HCT116 (cell line): ENCODE results near the gene FAM110A. TPM values are rescaled to one million over a fixed set of nuclear protein-coding genes. Genes with fewer than 3 reads are reported as not detected.

Source experiments
- ATAC-seq: fragments of 200-7000 bp; cut with Tn5 transposase; 2 replicates; pipeline ENCODE4 v1.9.1; 2020; ENCODE audit warnings: mild to moderate bottlenecking, moderate library complexity
- BruUV-seq: library from RNA; stranded (reverse); fragments of 400-500 nt; replicated peaks from 2 replicates; lab custom pipeline; 2021; lab: Mats Ljungman, UMichigan
- CTCF ChIA-PET: fragments of 300-600 bp; sonication (Branson Sonifier 250); formaldehyde crosslinking; loops from one replicate; lab custom pipeline; 2021; ENCODE audit warnings: antibody characterized with exemption; lab: Charles Lee
- POLR2A ChIA-PET: fragments of 300-600, 350-600 bp; sonication (Branson Sonifier 250); formaldehyde crosslinking; loops from one replicate; lab custom pipeline; 2021; ENCODE audit warnings: antibody characterized with exemption; lab: Charles Lee
- RAD21 ChIA-PET, 2 experiments: fragments of 300-600 bp; sonication (Branson Sonifier 250); formaldehyde crosslinking; loops; one replicate each; lab custom pipeline; 2023; ENCODE audit warnings: low total read pairs in 2 of 2; ENCODE audit not compliant: uncharacterized antibody in 2 of 2, unreplicated experiment in 2 of 2, low non-redundant PET in 1 of 2; lab: Charles Lee
- DNase-seq: peaks from one replicate; pipeline ENCODE4 v3.0.0-alpha.2; 2010; ENCODE audit warnings: low read depth, low spot score
- H2AFZ ChIP-seq: fragments of 200-600 bp; shearing (Covaris generic), sonication (generic); 2 replicates; pipeline ENCODE4 v1.6.1; 2017; ENCODE audit warnings: low read depth, mixed run types, mixed read lengths, antibody characterized with exemption, low read length; ENCODE audit not compliant: poor library complexity, severe bottlenecking
- H3K27ac ChIP-seq: 2 replicates; pipeline ENCODE4 v1.5.1; 2012; ENCODE audit warnings: low read depth, low read length
- H3K27me3 ChIP-seq: fragments of 200-600 bp; sonication (generic); 2 replicates; pipeline ENCODE4 v1.6.1; 2016; ENCODE audit warnings: mixed run types, low read length, mixed read lengths; ENCODE audit not compliant: insufficient read depth
- H3K36me3 ChIP-seq, 2 experiments: fragments of 200-500 bp in 1 of 2; fragments of 200-600 bp in 1 of 2; sonication (Bioruptor generic) in 1 of 2; sonication (generic) in 1 of 2; 2 replicates each; pipeline versions ENCODE4 v1.5.1 to v1.6.1; 2014 to 2016; ENCODE audit warnings: low read length in 2 of 2, inconsistent platforms in 1 of 2, mixed read lengths in 1 of 2, mixed run types in 1 of 2; ENCODE audit not compliant: insufficient read depth in 2 of 2, control insufficient read depth in 1 of 2
- H3K4me1 ChIP-seq, 2 experiments: fragments of 200-600 bp in 1 of 2; sonication (generic) in 1 of 2; 2 replicates each; pipeline versions ENCODE4 v1.5.1 to v1.6.1; 2012 to 2017; ENCODE audit warnings: low read length in 2 of 2, inconsistent platforms in 1 of 2, mild to moderate bottlenecking in 1 of 2, mixed read lengths in 1 of 2, mixed run types in 1 of 2, moderate library complexity in 1 of 2; ENCODE audit not compliant: insufficient read depth in 2 of 2, control insufficient read depth in 1 of 2
- H3K4me2 ChIP-seq: fragments of 200-600 bp; sonication (generic); 2 replicates; pipeline ENCODE4 v1.6.1; 2017; ENCODE audit warnings: mixed run types, low read length, mixed read lengths
- H3K4me3 ChIP-seq, 2 experiments: fragments of 200-600 bp in 1 of 2; sonication (generic) in 1 of 2; replicated peaks in 1 of 2; 2 replicates each; pipeline ENCODE4 v1.5.1; 2011 to 2016; ENCODE audit warnings: low read length in 2 of 2, control low read depth in 1 of 2, low read depth in 1 of 2, mild to moderate bottlenecking in 1 of 2, mixed read lengths in 1 of 2, mixed run types in 1 of 2
- H3K79me2 ChIP-seq: fragments of 200-600 bp; sonication (generic); 2 replicates; pipeline ENCODE4 v1.6.1; 2017; ENCODE audit warnings: mild to moderate bottlenecking, mixed run types, low read length, moderate library complexity, mixed read lengths; ENCODE audit not compliant: insufficient read depth
- H3K9ac ChIP-seq: fragments of 200-600 bp; sonication (generic); 2 replicates; pipeline ENCODE4 v1.6.1; 2016; ENCODE audit warnings: low read length, mixed read lengths
- H3K9me2 ChIP-seq: fragments of 200-600 bp; sonication (generic), shearing (Covaris generic); 2 replicates; pipeline ENCODE4 v1.6.1; 2017; ENCODE audit warnings: mixed run types, mild to moderate bottlenecking, moderate library complexity; ENCODE audit not compliant: insufficient read depth
- H3K9me3 ChIP-seq, 2 experiments: fragments of 200-500 bp in 1 of 2; fragments of 200-600 bp in 1 of 2; sonication (Bioruptor generic) in 1 of 2; sonication (generic) in 1 of 2; 2 replicates each; pipeline ENCODE4 v1.6.1; 2014 to 2017; ENCODE audit warnings: low read length in 2 of 2, mixed read lengths in 2 of 2, inconsistent platforms in 1 of 2, low read depth in 1 of 2, mild to moderate bottlenecking in 1 of 2, mixed run types in 1 of 2, moderate library complexity in 1 of 2; ENCODE audit not compliant: control insufficient read depth in 1 of 2, insufficient read depth in 1 of 2
- H4K20me1 ChIP-seq: fragments of 200-600 bp; sonication (generic), shearing (Covaris generic); 2 replicates; pipeline ENCODE4 v1.6.1; 2017; ENCODE audit warnings: mixed run types, mild to moderate bottlenecking, moderate library complexity; ENCODE audit not compliant: insufficient read depth
- ATF3 ChIP-seq: IDR thresholded peaks from 2 replicates; pipeline ENCODE4 v1.6.1; 2012
- CBX3 ChIP-seq: IDR thresholded peaks from 2 replicates; pipeline ENCODE4 v1.6.1; 2012; ENCODE audit warnings: low read depth
- CEBPB ChIP-seq: IDR thresholded peaks from 2 replicates; pipeline ENCODE4 v1.6.1; 2012; ENCODE audit warnings: low read depth
- EGR1 ChIP-seq: IDR thresholded peaks from 2 replicates; pipeline ENCODE4 v1.6.1; 2012; ENCODE audit warnings: low read depth
- ELF1 ChIP-seq: IDR thresholded peaks from 2 replicates; pipeline ENCODE4 v1.6.1; 2012; ENCODE audit warnings: low read depth, borderline replicate concordance
- EZH2phosphoT487 ChIP-seq: fragments of 200-600 bp; IDR thresholded peaks from 2 replicates; pipeline ENCODE4 v1.6.1; 2018; ENCODE audit warnings: antibody characterized with exemption, borderline replicate concordance
- FOSL1 ChIP-seq: IDR thresholded peaks from 2 replicates; pipeline ENCODE4 v1.6.1; 2012; ENCODE audit warnings: low read depth
- POLR2A ChIP-seq: IDR thresholded peaks from 2 replicates; pipeline ENCODE4 v1.7.0; 2011; ENCODE audit warnings: borderline replicate concordance; ENCODE audit not compliant: insufficient read depth, insufficient read length; ENCODE audit errors: extremely low read depth
- POLR2AphosphoS5 ChIP-seq: IDR thresholded peaks from 2 replicates; pipeline ENCODE4 v1.6.1; 2011; ENCODE audit warnings: mild to moderate bottlenecking, low read depth, low read length, moderate library complexity
- REST ChIP-seq: IDR thresholded peaks from 2 replicates; pipeline ENCODE4 v1.6.1; 2012; ENCODE audit warnings: low read depth
- SIN3A ChIP-seq: IDR thresholded peaks from 2 replicates; pipeline ENCODE4 v1.6.1; 2012; ENCODE audit warnings: low read depth
- SP1 ChIP-seq: IDR thresholded peaks from 2 replicates; pipeline ENCODE4 v1.6.1; 2012; ENCODE audit warnings: low read depth
- SRF ChIP-seq: IDR thresholded peaks from 2 replicates; pipeline ENCODE4 v1.6.1; 2012; ENCODE audit warnings: low read depth
- TCF7L2 ChIP-seq: IDR thresholded peaks from 2 replicates; pipeline ENCODE4 v1.7.0; 2011; ENCODE audit warnings: borderline replicate concordance, inconsistent platforms; ENCODE audit not compliant: insufficient read depth, insufficient read length; ENCODE audit errors: extremely low read depth
- YY1 ChIP-seq: IDR thresholded peaks from 2 replicates; pipeline ENCODE4 v1.6.1; 2011; ENCODE audit warnings: low read length, low read depth, moderate library complexity, mild to moderate bottlenecking; ENCODE audit not compliant: insufficient replicate concordance; ENCODE audit errors: extremely low read depth
- ZBTB33 ChIP-seq: IDR thresholded peaks from 2 replicates; pipeline ENCODE4 v1.6.1; 2011; ENCODE audit warnings: mild to moderate bottlenecking, low read length, moderate library complexity; ENCODE audit not compliant: insufficient replicate concordance; ENCODE audit errors: extremely low read depth
- ZFX ChIP-seq: fragments of 450-650 bp; IDR thresholded peaks from 2 replicates; pipeline ENCODE4 v1.6.1; 2017
- intact Hi-C: fragments of 100-400 bp; cut with micrococcal nuclease; formaldehyde crosslinking; loops from 2 replicates; pipeline ENCODE4 v1.10.0; 2022
- total RNA-seq: library from RNA; stranded (reverse); gene quantifications from one replicate; pipeline ENCODE4 v1.2.1, GENCODE V29; 2021; ENCODE audit not compliant: unreplicated experiment

Gene FAM110A
- total RNA-seq, 1 experiment from 2014 or later, result 26.4 TPM

GRCh38 chr20:843912-844311 lies 10.4 kb downstream of the FAM110A start (continued):
- TF ChIP-seq POLR2AphosphoS5, result no peak
- no peak for TF ChIP-seq FOSL1
- TF ChIP-seq CEBPB, result no peak
- TF ChIP-seq CBX3, result no peak
- TF ChIP-seq POLR2A, result no peak
- TF ChIP-seq SIN3A, result no peak
- no peak for TF ChIP-seq EZH2phosphoT487
- no peak for TF ChIP-seq SRF
- TF ChIP-seq EGR1, result no peak
- TF ChIP-seq ZBTB33, result no peak
- no peak for TF ChIP-seq ATF3
- no peak for TF ChIP-seq TCF7L2

GRCh38 chr20:844473-845225 lies 11.1 kb downstream of the FAM110A start:
- H3K4me1 ChIP-seq, result peaks cover 26 to 38% of the 10 kb centered on the region in 2 experiments
- ChIA-PET POLR2A (no interaction called here), CTCF (interaction anchor here (0.7 to 0.8 kb wide), 2 partner anchors 11 to 577 kb away, joined by 3 to 4 read pairs; partner anchors contain the start of gene FAM110A), RAD21 (no interaction called here)
- no peak overlapping the region for H3K4me3 ChIP-seq
- intact Hi-C loops, result no loop called here
- H3K27me3 ChIP-seq, result no peaks in the 10 kb centered on the region
- peaks cover 8 to 10% of the 10 kb centered on the region in 2 experiments; a peak in 3 of 4 replicates for H3K36me3 ChIP-seq
- H4K20me1 ChIP-seq, result no peaks in the 10 kb centered on the region
- H3K27ac ChIP-seq, result peak overlapping the region; percentile 34; the same call in 1 of the 2 replicates
- BruUV-seq, result no TSS peak
- peaks cover 42% of the 10 kb centered on the region for H3K79me2 ChIP-seq
- H3K9ac ChIP-seq, result no peak overlapping the region
- H3K9me2 ChIP-seq, result no peaks in the 10 kb centered on the region
- DNase-seq (peak; percentile 56), ATAC-seq (peak; percentile 90)
- no peaks in the 10 kb centered on the region for H3K9me3 ChIP-seq
- H3K4me2 ChIP-seq, result peak overlapping the region; percentile 98
- H2AFZ ChIP-seq, result no peak overlapping the region
- no peak for TF ChIP-seq ZFX
- TF ChIP-seq YY1, result no peak
- no peak for TF ChIP-seq ELF1
- no peak for TF ChIP-seq TCF7L2
- no peak for TF ChIP-seq REST
- no peak for TF ChIP-seq SIN3A
- TF ChIP-seq ZBTB33, result no peak
- TF ChIP-seq EZH2phosphoT487, result no peak
- no peak for TF ChIP-seq SP1
- TF ChIP-seq EGR1, result no peak
